Measurements from ENCODE around the gene TRMT44. TPM values are rescaled to one million over a fixed set of nuclear protein-coding genes. Genes with fewer than 3 reads are reported as not detected.

TRMT44 gene
- polyA plus RNA-seq, 1 donor (not counting 4 experiments of a cell fraction or from before 2014, with no cell fraction given), result 8.8 TPM

DNA sequence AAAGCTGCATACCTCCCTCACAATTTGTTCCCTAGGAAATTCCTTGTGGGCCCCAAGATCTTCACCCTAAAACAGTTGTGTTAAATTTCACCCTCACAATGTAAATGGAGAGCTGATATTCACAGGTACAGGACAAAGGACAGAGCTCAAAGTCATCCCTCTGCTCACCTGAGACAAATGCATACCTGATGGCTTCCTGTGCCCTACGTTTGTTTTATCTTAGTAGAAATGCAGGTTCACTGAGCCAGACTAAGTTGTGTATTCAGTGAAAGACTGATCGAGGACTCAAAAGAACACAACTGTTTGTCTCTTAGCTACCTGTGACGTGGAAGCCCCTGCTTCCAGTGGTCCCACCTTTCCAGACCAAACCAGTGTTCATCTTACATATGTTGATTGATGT is 53.6 kb downstream of the TRMT44 start:
- H3K27ac ChIP-seq (ENCODE audit: control insufficient read depth, insufficient read depth, low read length), result no peak overlapping the region
- H3K9ac ChIP-seq (ENCODE audit: control insufficient read depth, extremely low read depth, insufficient read depth, low read length), result no peak overlapping the region
- no peak for FAIRE-seq
- H3K4me3 ChIP-seq (ENCODE audit: control insufficient read depth in 2 of 3, extremely low read depth in 1 of 3, insufficient read depth in 2 of 3, low read depth in 1 of 3, low read length in 3 of 3), result no peak overlapping the region
- no peaks in the 10 kb centered on the region for H3K27me3 ChIP-seq (ENCODE audit: control insufficient read depth, extremely low read depth, insufficient read depth, low read length)
- H4K20me1 ChIP-seq (ENCODE audit: control insufficient read depth, extremely low read depth, insufficient read depth, low read length), result no peaks in the 10 kb centered on the region
- H3K9me1 ChIP-seq (ENCODE audit: control insufficient read depth, extremely low read depth, insufficient read depth, low read length), result no peaks in the 10 kb centered on the region
- H3K4me2 ChIP-seq (ENCODE audit: control insufficient read depth, extremely low read depth, insufficient read depth, low read depth, low read length), result no peak overlapping the region
- H3K79me2 ChIP-seq (ENCODE audit: control insufficient read depth, insufficient read depth, low read length), result no peaks in the 10 kb centered on the region
- no peak for DNase-seq (ENCODE audit: low read depth, low spot score)
- TF ChIP-seq EZH2 (IDR thresholded peaks at IDR 0.05; ENCODE audit: low read length), result no peak
- TF ChIP-seq, protein P1, sequence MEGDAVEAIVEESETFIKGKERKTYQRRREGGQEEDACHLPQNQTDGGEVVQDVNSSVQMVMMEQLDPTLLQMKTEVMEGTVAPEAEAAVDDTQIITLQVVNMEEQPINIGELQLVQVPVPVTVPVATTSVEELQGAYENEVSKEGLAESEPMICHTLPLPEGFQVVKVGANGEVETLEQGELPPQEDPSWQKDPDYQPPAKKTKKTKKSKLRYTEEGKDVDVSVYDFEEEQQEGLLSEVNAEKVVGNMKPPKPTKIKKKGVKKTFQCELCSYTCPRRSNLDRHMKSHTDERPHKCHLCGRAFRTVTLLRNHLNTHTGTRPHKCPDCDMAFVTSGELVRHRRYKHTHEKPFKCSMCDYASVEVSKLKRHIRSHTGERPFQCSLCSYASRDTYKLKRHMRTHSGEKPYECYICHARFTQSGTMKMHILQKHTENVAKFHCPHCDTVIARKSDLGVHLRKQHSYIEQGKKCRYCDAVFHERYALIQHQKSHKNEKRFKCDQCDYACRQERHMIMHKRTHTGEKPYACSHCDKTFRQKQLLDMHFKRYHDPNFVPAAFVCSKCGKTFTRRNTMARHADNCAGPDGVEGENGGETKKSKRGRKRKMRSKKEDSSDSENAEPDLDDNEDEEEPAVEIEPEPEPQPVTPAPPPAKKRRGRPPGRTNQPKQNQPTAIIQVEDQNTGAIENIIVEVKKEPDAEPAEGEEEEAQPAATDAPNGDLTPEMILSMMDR (optimal IDR thresholded peaks at IDR 0.05 in 1 of 3, IDR thresholded peaks at IDR 0.05 in 1 of 3, conservative IDR thresholded peaks at IDR 0.05 in 1 of 3; ENCODE audit: extremely low read depth in 1 of 3, insufficient read depth in 2 of 3, low read length in 3 of 3), result no peak
- H3K9me3 ChIP-seq (ENCODE audit: control insufficient read depth, low read depth, low read length), result no peaks in the 10 kb centered on the region
- no peaks in the 10 kb centered on the region for H3K36me3 ChIP-seq (ENCODE audit: control insufficient read depth in 2 of 2, extremely low read depth in 1 of 2, insufficient read depth in 2 of 2, low read length in 2 of 2)
- dilution Hi-C loops (cut with MboI; ENCODE audit: extremely low pct_ligation_motif_present, low sequenced_read_pairs), result no loop called here
- H2AFZ ChIP-seq (ENCODE audit: control insufficient read depth, low read length), result no peak overlapping the region
- no peaks in the 10 kb centered on the region for H3K4me1 ChIP-seq (ENCODE audit: control insufficient read depth, extremely low read depth, insufficient read depth, low read length)

DNA sequence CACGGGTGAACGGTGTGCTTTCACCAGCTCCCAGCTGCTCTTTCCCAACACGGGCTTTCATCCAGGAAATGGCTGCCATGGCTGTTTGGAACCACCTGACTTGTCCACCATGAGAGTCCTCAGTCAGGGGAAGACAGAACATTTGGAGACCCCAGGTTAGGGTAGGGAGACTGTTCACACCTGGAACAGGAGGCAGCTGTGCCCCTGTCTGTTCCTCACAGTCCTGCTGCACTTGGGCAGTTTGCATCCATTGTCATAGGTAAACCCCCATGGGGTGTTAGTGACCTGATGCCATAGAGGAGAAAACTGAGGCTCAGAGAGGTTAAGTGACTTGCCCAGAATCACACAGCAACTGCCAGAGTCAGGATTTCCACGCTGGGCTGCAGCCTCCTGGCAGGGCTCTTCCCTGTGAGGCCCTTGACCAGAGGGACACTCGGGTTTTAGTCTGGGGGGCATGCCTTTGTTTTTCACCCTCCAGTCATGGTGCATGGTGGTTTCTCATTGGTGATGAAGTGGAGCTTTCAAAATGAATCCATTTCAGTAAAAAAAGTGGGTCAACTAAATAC is 54.5 kb downstream of the TRMT44 start:
- no peaks in the 10 kb centered on the region for H3K27me3 ChIP-seq (ENCODE audit: control insufficient read depth, extremely low read depth, insufficient read depth, low read length)
- no peaks in the 10 kb centered on the region for H3K9me1 ChIP-seq (ENCODE audit: control insufficient read depth, extremely low read depth, insufficient read depth, low read length)
- H3K4me2 ChIP-seq (ENCODE audit: control insufficient read depth, extremely low read depth, insufficient read depth, low read depth, low read length), result no peak overlapping the region
- dilution Hi-C loops (cut with MboI; ENCODE audit: extremely low pct_ligation_motif_present, low sequenced_read_pairs), result no loop called here
- no peak overlapping the region for H2AFZ ChIP-seq (ENCODE audit: control insufficient read depth, low read length)
- H3K79me2 ChIP-seq (ENCODE audit: control insufficient read depth, insufficient read depth, low read length), result no peaks in the 10 kb centered on the region
- no peak overlapping the region for H3K9ac ChIP-seq (ENCODE audit: control insufficient read depth, extremely low read depth, insufficient read depth, low read length)
- H3K4me1 ChIP-seq (ENCODE audit: control insufficient read depth, extremely low read depth, insufficient read depth, low read length), result no peaks in the 10 kb centered on the region
- no peaks in the 10 kb centered on the region for H4K20me1 ChIP-seq (ENCODE audit: control insufficient read depth, extremely low read depth, insufficient read depth, low read length)
- no peak overlapping the region for H3K4me3 ChIP-seq (ENCODE audit: control insufficient read depth in 2 of 3, extremely low read depth in 1 of 3, insufficient read depth in 2 of 3, low read depth in 1 of 3, low read length in 3 of 3)
- H3K27ac ChIP-seq (ENCODE audit: control insufficient read depth, insufficient read depth, low read length), result no peak overlapping the region
- no peaks in the 10 kb centered on the region for H3K36me3 ChIP-seq (ENCODE audit: control insufficient read depth in 2 of 2, extremely low read depth in 1 of 2, insufficient read depth in 2 of 2, low read length in 2 of 2)
- no peak for DNase-seq (ENCODE audit: low read depth, low spot score)
- no peak for FAIRE-seq
- TF ChIP-seq EZH2 (IDR thresholded peaks at IDR 0.05; ENCODE audit: low read length), result no peak
- TF ChIP-seq, protein P1 (optimal IDR thresholded peaks at IDR 0.05 in 1 of 3, IDR thresholded peaks at IDR 0.05 in 1 of 3, conservative IDR thresholded peaks at IDR 0.05 in 1 of 3; ENCODE audit: extremely low read depth in 1 of 3, insufficient read depth in 2 of 3, low read length in 3 of 3), result no peak
- no peaks in the 10 kb centered on the region for H3K9me3 ChIP-seq (ENCODE audit: control insufficient read depth, low read depth, low read length)
